Neural crest cell (in vitro differentiated cells): ENCODE data around the gene MEF2D. TPM values are rescaled to one million over a fixed set of nuclear protein-coding genes. Genes with fewer than 3 reads are reported as not detected.

Experiments
- DNase-seq: peaks from one replicate; pipeline ENCODE4 v3.0.0; 2021; ENCODE audit warnings: low read depth, mixed read lengths, low spot score
- H3K27ac Mint-ChIP-seq: one replicate; pipeline ENCODE4 v1.8.0; 2021; ENCODE audit warnings: mild to moderate bottlenecking, mixed read lengths; ENCODE audit not compliant: unreplicated experiment
- H3K27me3 Mint-ChIP-seq: 2 replicates; pipeline ENCODE4 v1.8.0; 2021; ENCODE audit warnings: low read depth, mild to moderate bottlenecking, mixed read lengths
- H3K36me3 Mint-ChIP-seq: 2 replicates; pipeline ENCODE4 v1.8.0; 2021; ENCODE audit warnings: low read depth, mild to moderate bottlenecking, mixed read lengths
- H3K4me1 Mint-ChIP-seq: 2 replicates; pipeline ENCODE4 v1.8.0; 2021; ENCODE audit warnings: mixed read lengths
- H3K4me3 Mint-ChIP-seq: one replicate; pipeline ENCODE4 v1.8.0; 2021; ENCODE audit warnings: mild to moderate bottlenecking, mixed read lengths
- H3K9me3 Mint-ChIP-seq: 2 replicates; pipeline ENCODE4 v1.8.0; 2021; ENCODE audit warnings: mixed read lengths
- total RNA-seq: library from RNA; stranded (reverse); gene quantifications from 2 replicates; pipeline ENCODE4 v1.2.1, GENCODE V29; 2021
- TF ChIP-seq, protein P1 (sequence below): fragments of 200-600 bp; sonication (generic); conservative IDR thresholded peaks from 2 replicates; pipeline ENCODE4 v1.5.0; 2021; ENCODE audit warnings: antibody characterized with exemption, mild to moderate bottlenecking

The MEF2D gene
- total RNA-seq, 1 donor from 2014 or later = 17.3 TPM

DNA sequence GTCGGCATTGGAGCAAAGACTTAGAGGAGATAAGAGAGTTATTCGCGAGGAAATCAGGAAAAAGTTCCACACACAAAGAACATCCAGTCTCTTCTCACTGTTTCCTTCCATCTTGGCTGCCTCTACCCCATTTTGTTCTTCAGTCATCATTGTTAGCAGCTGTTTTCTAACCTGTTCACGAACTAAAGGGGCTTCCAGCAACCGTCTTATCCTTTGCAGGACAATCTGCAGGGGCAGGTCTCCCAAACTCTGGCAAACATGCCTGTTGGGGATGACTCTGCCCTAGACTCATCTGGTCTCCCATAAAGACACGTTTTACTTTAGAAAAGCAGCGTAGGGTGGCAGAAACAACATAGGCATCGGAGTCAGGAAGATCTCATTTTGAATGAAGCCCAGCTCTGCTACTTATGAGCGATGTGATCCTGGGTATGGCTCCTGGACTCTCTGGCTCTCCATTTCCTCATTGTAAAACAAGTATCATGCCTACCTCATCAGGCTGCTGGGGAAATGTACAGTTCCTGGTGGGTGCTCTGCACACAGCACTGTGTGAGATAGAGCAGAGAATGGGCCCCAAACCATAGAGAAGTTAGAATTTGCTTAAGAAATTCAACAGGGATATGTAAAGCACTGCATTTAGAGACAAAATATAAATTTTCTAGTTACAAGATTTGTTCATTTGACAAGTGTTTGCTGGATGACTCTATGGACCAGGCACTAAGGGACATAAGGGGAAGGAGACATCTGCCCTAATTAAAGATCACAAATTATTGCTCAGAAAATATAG, 59.7 kb downstream of the MEF2D start:
- Mint-ChIP-seq H3K4me3 (no peak overlapping the region), H3K27ac (no peak overlapping the region), H3K9me3 (no peaks in the 10 kb centered on the region), H3K27me3 (peaks cover 96% of the 10 kb centered on the region), H3K36me3 (peaks cover 2% of the 10 kb centered on the region), H3K4me1 (peaks cover 12% of the 10 kb centered on the region)
- TF ChIP-seq, protein P1, sequence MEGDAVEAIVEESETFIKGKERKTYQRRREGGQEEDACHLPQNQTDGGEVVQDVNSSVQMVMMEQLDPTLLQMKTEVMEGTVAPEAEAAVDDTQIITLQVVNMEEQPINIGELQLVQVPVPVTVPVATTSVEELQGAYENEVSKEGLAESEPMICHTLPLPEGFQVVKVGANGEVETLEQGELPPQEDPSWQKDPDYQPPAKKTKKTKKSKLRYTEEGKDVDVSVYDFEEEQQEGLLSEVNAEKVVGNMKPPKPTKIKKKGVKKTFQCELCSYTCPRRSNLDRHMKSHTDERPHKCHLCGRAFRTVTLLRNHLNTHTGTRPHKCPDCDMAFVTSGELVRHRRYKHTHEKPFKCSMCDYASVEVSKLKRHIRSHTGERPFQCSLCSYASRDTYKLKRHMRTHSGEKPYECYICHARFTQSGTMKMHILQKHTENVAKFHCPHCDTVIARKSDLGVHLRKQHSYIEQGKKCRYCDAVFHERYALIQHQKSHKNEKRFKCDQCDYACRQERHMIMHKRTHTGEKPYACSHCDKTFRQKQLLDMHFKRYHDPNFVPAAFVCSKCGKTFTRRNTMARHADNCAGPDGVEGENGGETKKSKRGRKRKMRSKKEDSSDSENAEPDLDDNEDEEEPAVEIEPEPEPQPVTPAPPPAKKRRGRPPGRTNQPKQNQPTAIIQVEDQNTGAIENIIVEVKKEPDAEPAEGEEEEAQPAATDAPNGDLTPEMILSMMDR = no peak
- no peak for DNase-seq

DNA sequence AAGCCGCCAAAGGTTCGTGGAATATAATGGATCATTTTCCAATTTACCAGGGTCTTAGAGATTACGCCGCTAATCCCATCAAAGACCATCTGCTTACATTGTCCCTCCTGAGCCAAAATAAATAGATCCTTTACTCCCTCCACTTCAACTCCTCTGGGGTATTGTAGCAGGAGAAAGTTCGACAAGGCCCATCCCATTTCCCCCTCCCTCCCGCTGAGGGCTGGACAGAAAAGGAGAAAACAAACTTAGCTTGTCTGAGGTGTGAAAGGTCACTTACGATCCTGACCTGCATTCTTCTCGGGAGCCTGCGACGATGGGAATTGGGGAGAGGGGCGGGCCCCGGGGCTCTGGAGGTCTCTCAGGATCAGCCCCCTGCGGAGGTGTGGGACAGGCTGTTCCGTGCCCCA, 60.8 kb downstream of the MEF2D start:
- Mint-ChIP-seq H3K36me3 (peaks cover 5% of the 10 kb centered on the region), H3K4me3 (no peak overlapping the region), H3K9me3 (no peaks in the 10 kb centered on the region), H3K4me1 (peaks cover 16% of the 10 kb centered on the region), H3K27me3 (peaks cover 98% of the 10 kb centered on the region), H3K27ac (no peak overlapping the region)
- DNase-seq = no peak
- TF ChIP-seq, protein P1 = no peak

DNA sequence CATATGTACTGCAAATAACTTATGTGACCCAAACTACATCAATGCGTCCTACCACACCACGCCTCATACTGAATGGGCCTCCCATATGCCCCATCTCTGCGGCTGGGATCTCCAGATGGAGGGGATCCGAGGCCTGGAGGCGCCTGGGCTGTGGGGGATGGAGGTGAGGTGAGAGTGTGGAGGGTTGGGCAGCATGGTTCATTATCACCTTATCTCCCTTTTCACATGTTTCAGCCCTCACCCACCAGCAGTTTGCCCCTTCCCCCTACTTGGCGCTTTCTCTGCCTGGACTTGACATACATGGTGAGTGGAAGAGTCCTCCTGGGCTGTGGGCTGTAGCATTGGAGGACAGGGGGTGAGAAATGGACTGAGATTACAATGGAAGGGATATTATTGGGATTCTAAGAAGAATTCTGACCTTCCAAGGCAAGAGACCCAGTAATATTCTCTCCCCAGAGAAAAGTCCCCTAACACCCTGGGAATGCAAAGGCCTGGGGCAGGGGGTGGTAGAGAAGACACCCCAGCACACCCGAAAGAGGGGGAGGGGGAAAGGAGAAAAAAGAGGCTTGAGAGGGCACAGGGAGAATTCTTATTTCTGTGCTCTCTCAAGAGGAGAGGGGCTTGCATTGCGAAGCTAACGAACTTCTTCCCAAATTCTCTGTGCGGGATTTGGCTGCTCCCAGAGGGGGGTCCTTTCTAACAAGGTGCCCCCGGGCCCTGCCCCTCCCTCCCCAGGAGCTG, 61.4 kb downstream of the MEF2D start:
- Mint-ChIP-seq H3K27me3 (peaks cover 98% of the 10 kb centered on the region), H3K27ac (no peak overlapping the region), H3K4me1 (peaks cover 16% of the 10 kb centered on the region), H3K9me3 (no peaks in the 10 kb centered on the region), H3K36me3 (peaks cover 5% of the 10 kb centered on the region), H3K4me3 (no peak overlapping the region)
- TF ChIP-seq, protein P1 = no peak
- no peak for DNase-seq

DNA sequence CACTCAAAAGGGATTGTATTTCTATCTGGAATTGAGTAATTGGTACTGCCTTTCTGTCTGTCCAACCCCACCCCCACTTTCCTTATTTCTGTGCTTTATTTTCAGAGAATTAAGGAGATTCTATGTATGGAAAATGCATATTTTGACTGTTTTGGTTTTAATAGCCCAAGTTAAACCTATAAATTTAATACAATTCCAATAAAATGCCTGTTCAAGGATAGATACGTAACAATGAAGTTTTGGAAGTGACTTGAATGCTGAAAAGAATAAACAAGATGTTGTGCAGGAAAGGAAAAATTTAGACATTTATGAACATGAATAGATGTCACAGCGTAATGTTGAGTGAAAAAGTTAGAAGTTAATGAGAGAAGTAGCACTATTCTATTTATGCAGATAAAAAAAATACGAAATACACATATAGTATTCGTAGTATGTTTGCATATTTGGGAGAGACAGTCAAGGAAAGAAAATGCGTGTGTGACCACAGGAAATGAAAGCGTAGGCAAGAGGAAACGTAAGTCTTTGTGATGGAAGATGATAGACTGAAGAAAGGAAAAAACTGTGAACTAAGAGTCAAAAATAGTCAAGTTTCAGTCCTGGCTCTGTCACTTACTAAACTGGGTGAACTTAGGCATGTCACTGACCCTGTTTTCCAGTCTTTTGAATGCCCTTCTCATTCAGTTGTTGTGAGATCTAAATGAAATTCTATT, 62.1 kb downstream of the MEF2D start:
- TF ChIP-seq, protein P1 = no peak
- Mint-ChIP-seq H3K4me1 (peaks cover 16% of the 10 kb centered on the region), H3K9me3 (no peaks in the 10 kb centered on the region), H3K27ac (no peak overlapping the region), H3K36me3 (peaks cover 5% of the 10 kb centered on the region), H3K27me3 (peaks cover 98% of the 10 kb centered on the region), H3K4me3 (no peak overlapping the region)
- no peak for DNase-seq

DNA sequence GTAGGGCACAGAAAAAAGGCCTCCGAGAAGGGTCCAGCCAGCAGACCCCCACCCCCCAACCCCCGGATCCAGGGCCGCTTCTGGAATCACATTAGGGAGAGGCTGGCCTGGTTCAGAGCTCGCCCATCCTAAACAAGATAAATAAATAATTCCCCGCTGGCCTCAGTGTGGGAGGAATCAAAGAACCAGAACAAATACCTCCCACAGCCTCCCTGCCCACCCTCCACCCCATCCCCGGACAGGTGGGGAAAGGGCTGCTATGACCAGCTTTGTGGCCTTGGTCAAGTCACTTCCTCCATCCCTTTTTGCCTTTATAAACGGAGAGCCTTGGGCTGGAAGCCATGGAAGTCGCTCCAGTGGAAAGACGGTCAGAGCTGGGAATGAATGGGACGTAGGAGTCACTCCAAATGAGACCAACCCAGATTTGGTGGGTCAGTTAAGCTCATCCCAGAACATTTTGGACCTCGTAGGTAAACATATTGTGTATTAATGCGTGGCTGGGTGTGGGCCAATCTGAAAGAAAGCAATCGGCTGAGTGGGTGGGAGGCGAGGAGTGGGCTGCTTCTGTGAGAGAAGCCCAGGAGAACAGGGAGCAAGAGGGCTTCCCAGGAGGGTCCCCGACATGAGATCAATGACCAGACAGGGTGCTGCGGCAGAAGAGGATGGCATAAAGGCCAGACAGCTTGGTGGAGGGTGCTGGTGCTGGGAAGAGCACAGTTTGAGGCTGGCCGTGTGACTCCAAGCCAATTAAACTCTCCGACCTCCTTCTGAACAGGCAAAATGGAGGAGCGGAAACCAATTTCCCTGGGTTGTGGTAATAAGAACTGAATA, 63.3 kb downstream of the MEF2D start:
- TF ChIP-seq, protein P1 = no peak
- Mint-ChIP-seq H3K9me3 (no peaks in the 10 kb centered on the region), H3K27me3 (peaks cover 98% of the 10 kb centered on the region), H3K4me3 (no peak overlapping the region), H3K27ac (no peak overlapping the region), H3K36me3 (peaks cover 5% of the 10 kb centered on the region), H3K4me1 (peaks cover 16% of the 10 kb centered on the region)
- DNase-seq = no peak
